GM18519 (cell line): ENCODE measurements around the gene MUS81.

Source experiments
- ATAC-seq: cut with Tn5 transposase; IDR thresholded peaks from one replicate; pipeline ENCODE4 v1.9.1; 2021; ENCODE audit warnings: mild to moderate bottlenecking, moderate library complexity; ENCODE audit not compliant: unreplicated experiment, low FRiP score

Gene MUS81

DNA sequence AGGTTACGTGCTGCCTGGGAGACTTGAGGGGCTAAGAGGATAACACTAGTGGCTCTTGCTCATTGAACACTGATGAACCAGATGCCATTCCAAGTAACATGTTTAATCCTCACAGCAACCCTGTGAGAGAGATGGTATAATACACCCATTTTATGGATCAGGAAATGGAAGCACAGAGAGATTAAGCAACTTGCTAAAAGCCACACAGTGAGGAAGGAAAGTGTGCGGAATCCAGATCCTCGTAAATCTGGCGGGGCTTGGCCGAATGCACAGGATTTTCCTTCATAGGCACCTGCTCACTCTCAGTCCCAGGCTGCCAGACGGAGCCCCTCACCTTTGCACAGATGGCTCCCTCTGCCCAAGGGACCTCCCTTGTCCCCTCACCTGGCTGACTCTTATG is 47.6 kb downstream of the MUS81 start:
- no peak for ATAC-seq

DNA sequence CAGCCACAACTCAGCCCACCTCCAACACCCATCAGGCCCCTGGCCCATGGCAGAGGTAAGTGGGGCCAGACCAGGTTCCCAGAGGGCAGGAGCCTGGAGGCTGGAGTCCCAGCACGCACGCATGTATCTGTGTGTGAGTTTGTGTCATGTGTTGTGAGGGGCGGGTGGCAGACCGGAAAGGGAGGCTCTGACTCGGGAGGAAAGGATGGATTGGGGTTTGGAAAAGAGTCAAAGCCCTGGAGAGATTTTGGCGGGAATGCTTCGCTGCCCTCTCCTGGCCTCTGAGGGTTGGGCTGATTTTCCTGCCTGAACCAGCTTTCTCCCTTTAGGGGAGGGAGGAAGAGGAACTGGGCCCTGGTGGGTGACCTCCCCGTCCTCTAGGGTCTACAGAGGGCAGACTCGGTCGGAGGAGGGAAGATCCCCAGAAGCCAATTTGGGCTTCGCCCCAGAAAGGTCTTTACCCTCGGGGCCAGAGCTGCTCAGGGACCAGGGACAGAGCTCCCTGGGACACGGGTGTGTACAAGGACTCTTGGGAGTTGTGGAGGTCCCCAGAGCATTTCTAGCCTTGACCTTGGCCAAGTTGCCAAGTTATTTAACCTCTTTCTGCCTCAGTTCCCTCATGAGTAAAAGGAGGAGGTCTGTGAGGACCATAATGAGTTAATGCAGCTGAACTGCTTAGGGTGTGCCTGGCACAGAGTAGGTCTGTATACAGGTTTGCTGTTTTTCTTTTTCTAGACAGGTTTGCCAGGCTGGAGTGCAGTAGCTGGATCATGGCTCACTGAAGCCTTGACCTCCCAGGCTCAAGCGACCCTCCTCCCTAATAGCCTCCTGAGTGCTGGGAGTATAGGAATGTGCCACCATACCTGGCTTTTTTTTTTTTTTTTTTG is 51.7 kb downstream of the MUS81 start:
- ATAC-seq = no peak

DNA sequence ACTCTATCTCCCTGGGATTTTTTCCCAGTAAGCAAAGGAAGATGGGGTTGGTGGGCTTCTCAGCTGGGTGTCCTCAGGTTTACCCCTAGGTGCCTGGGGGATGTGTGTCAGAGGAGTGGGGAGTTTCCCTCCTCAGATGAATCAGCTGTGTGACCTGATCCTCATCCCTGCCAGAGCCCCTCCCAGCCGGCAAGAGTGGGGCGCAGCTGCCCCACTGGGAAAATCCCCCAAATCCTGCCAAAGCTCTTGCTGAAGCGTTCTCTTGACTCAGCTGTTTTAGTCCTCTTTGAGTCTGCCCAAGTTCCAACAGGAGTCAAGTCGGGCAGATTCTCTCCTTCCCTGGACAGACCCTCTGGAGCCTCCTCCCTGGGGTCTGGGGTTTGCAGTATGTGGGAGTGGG is 52.6 kb downstream of the MUS81 start:
- ATAC-seq = no peak

DNA sequence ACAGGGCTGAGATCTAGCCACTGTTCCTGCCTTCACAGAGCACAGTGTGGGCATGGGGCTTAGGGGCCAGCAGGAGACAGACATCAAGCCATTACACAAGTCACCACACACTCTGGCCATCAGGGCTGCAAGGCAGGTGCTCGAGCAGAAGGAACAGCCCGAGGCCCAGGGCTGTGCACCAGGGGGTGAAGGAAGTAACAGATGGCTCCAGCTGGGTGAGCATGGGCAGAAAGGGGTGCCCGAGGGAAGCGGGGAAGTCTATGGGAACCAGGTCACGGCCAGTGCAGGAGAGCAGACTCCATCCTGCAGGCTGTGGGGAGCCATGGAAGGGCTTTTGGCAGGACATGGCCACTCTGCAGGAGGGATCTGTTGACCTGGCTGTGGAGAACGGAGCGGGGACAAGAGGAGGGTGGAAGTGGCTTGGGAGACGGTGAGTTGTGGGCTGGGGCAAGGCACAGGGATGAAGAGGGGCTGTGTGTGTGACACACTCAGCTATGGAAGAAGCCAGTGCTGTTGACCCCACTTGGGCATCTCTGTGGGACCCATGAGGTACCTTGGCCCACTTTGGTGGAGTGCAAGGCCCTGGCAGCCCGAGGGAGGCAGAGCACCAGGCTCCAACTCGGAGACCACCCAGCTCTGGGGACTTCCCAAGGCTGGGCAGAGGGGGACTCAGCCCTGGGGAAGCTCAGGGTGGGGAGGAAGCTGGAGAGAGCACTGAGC is 55.0 kb downstream of the MUS81 start:
- ATAC-seq = no peak

DNA sequence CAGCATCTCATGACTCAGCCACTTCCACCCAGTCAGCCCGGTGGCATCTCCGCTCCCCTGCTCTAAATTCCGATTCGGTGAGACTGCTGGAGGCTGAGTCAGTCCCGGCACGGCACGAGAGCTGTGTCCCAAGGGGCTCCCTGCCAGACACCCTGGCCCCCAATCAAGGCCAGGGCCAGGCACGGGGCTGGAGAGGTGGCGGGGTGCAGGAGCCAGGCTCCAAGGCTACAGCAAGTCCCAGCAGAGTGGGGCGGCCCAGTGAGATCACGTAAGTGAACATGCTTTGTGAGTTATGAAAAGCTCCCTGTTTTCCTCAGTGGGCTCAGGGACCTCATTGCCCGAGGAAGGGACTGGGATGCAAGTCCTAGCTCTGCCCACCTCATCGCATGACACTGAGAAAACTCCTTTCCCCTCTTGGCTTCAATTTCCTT is 55.6 kb downstream of the MUS81 start:
- ATAC-seq = no peak
